Motor neuron (in vitro differentiated cells): ENCODE measurements around the gene HOXA1. TPM values are rescaled to one million over a fixed set of nuclear protein-coding genes. Genes with fewer than 3 reads are reported as not detected.
A peak's percentile ranks its signal among the peaks of the same experiment; 100 is the strongest.

Experiments
- ATAC-seq, 8 experiments: fragments of 200-7000 bp; cut with Tn5 transposase; replicated peaks in 6 of 8; 2 replicates each; pipeline ENCODE4 v1.8.0; 2021; ENCODE audit warnings: mild to moderate bottlenecking in 8 of 8, moderate library complexity in 8 of 8
- H3K27ac ChIP-seq, 2 donors: fragments of 250-450 bp; sonication (Bioruptor Pico); 2 replicates each; pipeline ENCODE4 v1.9.0; 2021; ENCODE audit warnings: antibody characterized with exemption in 2 of 2, mild to moderate bottlenecking in 2 of 2, moderate library complexity in 1 of 2
- H3K4me1 ChIP-seq, 2 donors: fragments of 250-450 bp; sonication (Bioruptor Pico); replicated peaks in 1 of 2; 2 replicates each; pipeline ENCODE4 v1.6.1; 2021; ENCODE audit warnings: antibody characterized with exemption in 2 of 2, mild to moderate bottlenecking in 2 of 2, moderate library complexity in 1 of 2
- H3K4me3 ChIP-seq, 5 donors: fragments of 250-450 bp; sonication (Bioruptor Pico); 2 replicates each; pipeline ENCODE4 v1.9.0; 2021; ENCODE audit warnings: antibody characterized with exemption in 5 of 5, mild to moderate bottlenecking in 5 of 5, moderate library complexity in 4 of 5
- WGBS, 10 experiments: fragments of 450-650 bp; shearing (Covaris generic); methylation state at CpG; one replicate each; pipeline ENCODE4 v1.0.0; 2022; 5-methylcytosine and 5-hydroxymethylcytosine counted together
- in situ Hi-C, 9 experiments: fragments of 400-800 bp; cut with MboI; loops; one replicate each; pipeline ENCODE4 v1.15.0; 2021; ENCODE audit warnings: low sequenced_read_pairs in 9 of 9, low pct_unique_long_range_greater_than_20kb in 2 of 9; ENCODE audit not compliant: unreplicated experiment in 9 of 9
- total RNA-seq, 8 experiments: library from RNA; unstranded; fragments of 300-600 nt; gene quantifications; 2 replicates each; pipeline versions ENCODE4 v1.2.3 to v1.2.4, GENCODE V29; 2022

Gene HOXA1
- total RNA-seq, 8 experiments from 2014 or later: 2.7 to 44.5 (median 14.4) TPM

DNA sequence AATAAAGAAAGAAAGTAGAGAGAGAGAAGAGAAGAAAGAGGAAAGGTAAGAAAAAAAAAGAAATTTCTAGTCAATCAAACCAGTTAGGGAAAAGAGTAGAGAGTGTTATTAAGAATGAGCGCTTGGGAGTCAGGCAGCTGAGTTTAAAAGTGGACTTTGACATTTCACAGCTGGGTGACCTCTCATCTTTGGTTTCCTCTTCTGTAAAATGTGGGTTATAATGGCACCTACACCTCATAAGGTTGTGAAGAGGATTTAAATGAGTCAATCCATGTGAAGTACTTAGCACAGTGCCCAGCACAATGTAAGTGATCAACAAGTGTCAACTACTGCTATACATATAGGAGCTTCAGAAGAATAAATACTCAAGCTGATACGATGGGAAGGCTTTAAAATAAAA is 12.2 kb downstream of the HOXA1 start:
- in situ Hi-C loops: loop anchor here in 1 of 9 experiments (25.0 kb wide), 1 partner anchor 221 kb away; the partner anchor contains the start of gene SKAP2
- WGBS, 10 experiments: 58 to 100% (median 81%) methylated on average over 1 to 2 of the region's 2 CpGs; no CpG with 5 or more reads in 1 of the 10 experiments
- Histone ChIP-seq H3K4me1 (peaks cover 5 to 15% of the 10 kb centered on the region in 2 donors), H3K27ac (no peak overlapping the region), H3K4me3 (no peak overlapping the region)
- no peak for ATAC-seq

- Histone ChIP-seq H3K4me1 (peaks cover 5 to 7% of the 10 kb centered on the region in 2 donors), H3K4me3 (no peak overlapping the region), H3K27ac (no peak overlapping the region)
- 38 to 100% (median 100%) methylated on average over 1 of the region's 1 CpG; no CpG with 5 or more reads in 3 of the 10 experiments for WGBS, 10 experiments
- in situ Hi-C loops: loop anchor here in 1 of 9 experiments (25.0 kb wide), 1 partner anchor 220 kb away; the partner anchor contains the start of gene SKAP2
- ATAC-seq: peak in 1 of 8 experiments; percentile 62
Measured at GRCh38 chr7:27082171-27082570, 13.6 kb downstream of the HOXA1 start.

DNA sequence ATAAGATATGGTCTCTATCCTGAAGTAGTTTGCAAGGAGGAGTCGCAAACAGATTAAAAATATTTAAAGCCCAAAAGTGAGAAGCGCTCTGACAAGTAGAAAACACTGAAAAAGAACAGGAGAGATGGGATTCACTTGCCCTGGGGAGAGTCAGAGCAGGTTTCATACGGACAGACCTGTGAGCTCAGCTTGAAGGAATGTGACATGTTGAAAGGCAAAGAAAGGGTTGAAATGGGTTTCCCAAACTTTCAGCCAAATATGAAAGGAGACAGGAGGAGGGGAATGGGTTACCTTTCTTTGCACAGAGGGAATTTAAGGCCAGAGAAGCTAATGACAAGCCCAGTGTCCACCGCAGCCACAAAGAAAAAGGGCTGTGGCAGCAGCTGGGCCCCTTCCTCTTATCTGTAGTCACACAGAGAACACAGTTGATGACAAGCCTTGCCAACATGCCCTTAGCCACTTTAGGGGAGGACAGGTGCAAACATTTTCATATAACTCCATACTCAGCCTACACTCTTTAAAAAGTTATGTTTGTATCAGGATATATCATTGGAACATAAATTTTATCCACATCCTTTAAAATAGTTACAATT is 14.9 kb downstream of the HOXA1 start:
- in situ Hi-C loops: loop anchor here in 1 of 9 experiments (25.0 kb wide), 1 partner anchor 219 kb away; the partner anchor contains the start of gene SKAP2
- no peak overlapping the region for H3K27ac ChIP-seq
- peaks cover 0 to 5% of the 10 kb centered on the region in 2 donors for H3K4me1 ChIP-seq
- H3K4me3 ChIP-seq: no peak overlapping the region
- WGBS, 10 experiments: 31 to 100% (median 80%) methylated on average over 1 to 4 of the region's 4 CpGs; no CpG with 5 or more reads in 2 of the 10 experiments
- ATAC-seq: peak in 1 of 8 experiments; percentile 41

- no peak for ATAC-seq
- Histone ChIP-seq H3K27ac (no peak overlapping the region), H3K4me3 (no peak overlapping the region), H3K4me1 (peaks cover 6 to 9% of the 10 kb centered on the region in 2 donors)
- in situ Hi-C loops: loop anchor here in 1 of 9 experiments (25.0 kb wide), 1 partner anchor 217 kb away; the partner anchor contains the start of gene SKAP2
- WGBS, 10 experiments: 86 to 100% (median 100%) methylated on average over 1 of the region's 1 CpG; no CpG with 5 or more reads in 6 of the 10 experiments
Measured at GRCh38 chr7:27079234-27079975, 16.4 kb downstream of the HOXA1 start.

- no peak overlapping the region for H3K4me3 ChIP-seq
- ATAC-seq: no peak
- WGBS, 10 experiments: 79 to 100% (median 86%) methylated on average over 1 to 5 of the region's 5 CpGs
- peaks cover 7 to 10% of the 10 kb centered on the region in 2 donors for H3K4me1 ChIP-seq
- in situ Hi-C loops: loop anchor here in 1 of 9 experiments (25.0 kb wide), 1 partner anchor 216 kb away; the partner anchor contains the start of gene SKAP2
- H3K27ac ChIP-seq: no peak overlapping the region
Measured at GRCh38 chr7:27078616-27079233, 17.1 kb downstream of the HOXA1 start.

DNA sequence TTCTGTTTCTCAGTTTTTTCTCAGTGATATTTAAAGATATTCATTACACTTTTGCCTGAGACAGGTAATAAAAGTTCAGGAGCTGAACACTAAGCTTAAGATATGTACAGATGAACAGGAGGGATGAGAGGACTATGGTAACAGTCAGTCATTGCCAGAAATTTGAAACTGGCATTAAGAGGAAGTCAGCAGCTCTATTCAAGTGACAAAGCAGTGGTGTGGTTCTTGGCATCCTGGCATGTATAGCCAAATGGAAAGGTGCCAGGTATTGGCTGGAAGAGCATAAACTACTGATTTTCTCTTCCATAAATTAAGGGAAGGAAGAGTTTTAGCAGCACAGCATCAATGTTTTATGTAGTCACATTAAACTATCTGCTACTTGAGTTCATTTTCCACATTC is 22.7 kb downstream of the HOXA1 start:
- in situ Hi-C loops: no loop called here
- Histone ChIP-seq H3K4me1 (peaks cover 13 to 28% of the 10 kb centered on the region in 2 donors), H3K27ac (no peak overlapping the region), H3K4me3 (no peak overlapping the region)
- ATAC-seq: peak in 1 of 8 experiments; percentile 23

DNA sequence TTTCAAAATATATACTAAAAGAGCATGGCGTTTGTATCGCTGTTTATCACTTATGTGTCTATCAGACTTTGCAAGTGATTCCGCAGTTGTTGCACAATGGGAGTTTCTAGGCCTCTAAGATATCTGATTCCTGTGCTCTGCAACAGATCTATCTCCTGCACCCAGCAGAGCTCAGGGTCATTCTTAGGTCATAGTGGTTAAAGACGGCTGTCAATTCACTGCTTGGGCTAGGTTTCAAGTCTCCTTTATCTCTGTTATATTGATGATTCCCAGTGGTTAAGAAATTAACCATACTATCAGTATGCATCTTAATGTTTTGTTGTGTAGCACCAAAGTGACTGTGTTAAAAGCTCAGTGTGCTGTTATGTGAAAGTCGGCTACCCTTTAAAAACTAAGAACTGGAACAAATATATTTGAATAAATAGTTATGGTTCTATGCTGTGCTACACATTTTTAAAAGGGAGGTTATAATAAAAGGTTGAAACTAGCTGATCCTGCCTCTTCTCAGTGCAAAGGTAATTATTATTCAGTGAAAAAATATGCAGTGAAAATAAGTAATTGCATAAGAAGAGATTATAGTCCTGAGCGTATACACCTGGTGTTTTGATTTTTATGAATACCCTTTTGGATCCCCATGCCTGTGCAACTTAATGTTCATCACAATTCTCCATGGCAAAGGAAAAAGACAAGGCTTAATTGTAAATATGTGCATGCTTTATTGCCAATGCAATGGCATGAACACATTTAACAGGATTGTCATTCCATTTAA is 24.0 kb downstream of the HOXA1 start:
- peak in 1 of 8 experiments; percentile 26 for ATAC-seq
- in situ Hi-C loops: no loop called here
- 53 to 86% (median 71%) methylated on average over 1 to 6 of the region's 6 CpGs for WGBS, 10 experiments
- Histone ChIP-seq H3K4me3 (no peak overlapping the region), H3K4me1 (peaks cover 16 to 30% of the 10 kb centered on the region in 2 donors), H3K27ac (peak overlapping the region in 1 of 2 donors; percentile 2)

DNA sequence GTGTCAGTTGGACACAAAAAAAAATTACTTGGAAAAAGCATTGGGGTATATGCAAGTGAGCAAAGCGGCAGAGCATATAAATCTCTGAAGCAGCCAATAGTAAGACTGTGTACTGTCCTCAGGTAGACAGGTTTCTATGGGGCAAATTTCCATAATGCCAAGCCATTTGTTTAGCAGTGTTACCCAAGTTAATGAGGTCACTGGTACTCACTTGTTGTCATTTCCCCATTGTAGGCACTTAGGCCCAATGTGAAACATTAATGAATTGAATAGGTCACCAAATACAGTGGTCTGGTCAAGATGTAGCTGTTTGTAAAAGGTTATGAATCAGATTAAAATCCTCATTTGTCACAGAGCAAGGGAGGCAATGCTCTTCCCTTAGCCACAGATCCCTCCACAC is 27.5 kb downstream of the HOXA1 start:
- H3K27ac ChIP-seq: no peak overlapping the region
- 83 to 100% (median 92%) methylated on average over 1 of the region's 1 CpG; no CpG with 5 or more reads in 4 of the 10 experiments for WGBS, 10 experiments
- no peak overlapping the region for H3K4me3 ChIP-seq
- H3K4me1 ChIP-seq: peaks cover 11 to 28% of the 10 kb centered on the region in 2 donors
- in situ Hi-C loops: no loop called here
- ATAC-seq: peak in 3 of 8 experiments; percentile 44 to 62 (median 57)

GRCh38 chr7:27066148-27066547 is 29.7 kb downstream of the HOXA1 start:
- in situ Hi-C loops: no loop called here

DNA sequence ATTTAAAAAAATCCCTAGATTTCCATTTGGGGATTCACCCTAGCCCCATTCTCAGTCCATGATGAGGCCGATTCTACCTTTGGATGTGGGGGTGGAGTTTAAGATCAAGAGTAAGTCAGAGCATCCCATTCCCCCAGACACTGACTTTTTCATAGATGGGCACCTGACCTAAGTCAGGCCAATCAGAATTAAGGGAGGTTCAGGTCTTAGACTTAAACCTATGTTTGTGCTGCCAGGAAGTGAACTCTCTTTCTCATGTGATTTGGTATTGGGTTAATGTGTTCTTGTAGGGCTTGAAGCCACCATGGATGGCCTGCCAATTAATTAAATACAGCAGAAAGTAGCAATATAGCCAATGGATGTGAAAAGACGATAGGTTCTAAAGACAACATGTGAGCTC is 30.1 kb downstream of the HOXA1 start:
- ATAC-seq: no peak
- Histone ChIP-seq H3K27ac (no peak overlapping the region), H3K4me3 (no peak overlapping the region), H3K4me1 (peaks cover 3 to 12% of the 10 kb centered on the region in 2 donors)
- 40 to 100% (median 92%) methylated on average over 1 to 2 of the region's 2 CpGs; no CpG with 5 or more reads in 2 of the 10 experiments for WGBS, 10 experiments
- in situ Hi-C loops: no loop called here

More at GRCh38 chr7:27066148-27066547, 29.7 kb downstream of the HOXA1 start:
- WGBS, 10 experiments: 8 to 100% (median 85%) methylated on average over 1 to 3 of the region's 3 CpGs
- Histone ChIP-seq H3K4me1 (peaks cover 3 to 12% of the 10 kb centered on the region in 2 donors), H3K27ac (no peak overlapping the region), H3K4me3 (no peak overlapping the region)
- peak in 2 of 8 experiments; percentile 14 to 20 for ATAC-seq

- peaks cover 3 to 12% of the 10 kb centered on the region in 2 donors for H3K4me1 ChIP-seq
- 94 to 100% (median 100%) methylated on average over 1 to 2 of the region's 2 CpGs; no CpG with 5 or more reads in 7 of the 10 experiments for WGBS, 10 experiments
- no peak overlapping the region for H3K4me3 ChIP-seq
- no peak overlapping the region for H3K27ac ChIP-seq
- no peak for ATAC-seq
- in situ Hi-C loops: no loop called here
Measured at GRCh38 chr7:27064661-27065060, 31.1 kb downstream of the HOXA1 start.

GRCh38 chr7:27064159-27064558 is 31.6 kb downstream of the HOXA1 start:
- H3K4me1 ChIP-seq: peaks cover 3 to 12% of the 10 kb centered on the region in 2 donors
- in situ Hi-C loops: no loop called here
- no peak overlapping the region for H3K27ac ChIP-seq
- 4 to 81% (median 67%) methylated on average over 1 to 2 of the region's 2 CpGs; no CpG with 5 or more reads in 2 of the 10 experiments for WGBS, 10 experiments
- H3K4me3 ChIP-seq: no peak overlapping the region
- peak in 1 of 8 experiments; percentile 32 for ATAC-seq
